Peyer's patch (tissue), 4 donors: ENCODE results near the gene ZNRF1. TPM values are rescaled to one million over a fixed set of nuclear protein-coding genes. Genes with fewer than 3 reads are reported as not detected.
A peak's percentile ranks its signal among the peaks of the same experiment; 100 is the strongest.

Experiments
- DNase-seq, 3 donors: peaks; one replicate each; pipeline ENCODE4 v3.0.0-alpha.2; 2017 to 2019
- H3K27ac ChIP-seq, 4 donors: fragments of 200-600 bp; sonication (generic); one replicate each; pipeline ENCODE4 v1.5.1; 2016 to 2019
- H3K27me3 ChIP-seq, 2 donors: fragments of 200-600 bp; sonication (generic); one replicate each; pipeline ENCODE4 v1.5.1; 2019
- H3K36me3 ChIP-seq, 3 donors: fragments of 200-600 bp; sonication (generic); one replicate each; pipeline ENCODE4 v1.5.1; 2016 to 2019
- H3K4me1 ChIP-seq, 4 donors: fragments of 200-600 bp; sonication (generic); one replicate each; pipeline ENCODE4 v1.5.1; 2016 to 2019
- H3K4me3 ChIP-seq, 4 donors: fragments of 200-600 bp; sonication (generic); 1 replicate in 3 of 4; 2 replicates in 1 of 4; pipeline ENCODE4 v1.5.1; 2016 to 2019; ENCODE audit warnings: mild to moderate bottlenecking in 1 of 4
- H3K9me3 ChIP-seq, 4 donors: fragments of 200-600 bp; sonication (generic); one replicate each; pipeline ENCODE4 v1.5.1; 2016 to 2019; ENCODE audit warnings: mild to moderate bottlenecking in 1 of 4
- CTCF ChIP-seq, 6 experiments: fragments of 450-650 bp in 4 of 6; fragments of 200-600 bp in 2 of 6; sonication (generic) in 1 of 6; IDR thresholded peaks; one replicate each; pipeline ENCODE4 v1.5.1; 2017 to 2019; ENCODE audit warnings: antibody characterized with exemption in 6 of 6, mild to moderate bottlenecking in 3 of 6, moderate library complexity in 1 of 6
- POLR2A ChIP-seq, 2 donors: fragments of 450-650 bp; IDR thresholded peaks; one replicate each; pipeline ENCODE4 v1.5.1; 2017; ENCODE audit warnings: antibody characterized with exemption in 2 of 2, mild to moderate bottlenecking in 2 of 2, moderate library complexity in 2 of 2
- total RNA-seq, 4 donors: library from RNA; depleted of rRNA; stranded (reverse); fragments of >200 nt; gene quantifications; one replicate each; pipeline ENCODE4 v1.1.0, GENCODE V29; 2016

ZNRF1 gene
- total RNA-seq, 4 donors from 2014 or later, result 10.7 to 32.7 (median 16.4) TPM

DNA sequence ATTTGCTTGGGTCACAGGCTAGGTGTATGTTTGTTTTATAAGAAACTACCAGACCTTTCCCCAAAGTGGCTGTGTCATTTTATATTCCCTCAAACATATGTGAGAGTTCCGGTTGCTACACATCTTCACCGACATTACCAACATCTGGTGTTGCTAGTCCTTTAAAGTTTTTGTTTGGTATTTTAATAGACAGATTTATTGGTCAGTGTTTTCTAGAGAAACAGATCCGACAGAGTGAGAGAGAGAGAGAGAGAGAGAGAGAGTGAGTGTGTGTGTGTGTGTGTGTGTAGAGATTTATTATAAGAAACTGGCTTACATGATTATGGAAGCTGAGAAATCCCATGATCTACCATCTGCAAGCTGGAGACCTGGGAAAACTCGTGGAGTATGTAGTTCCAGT, 86.7 kb downstream of the ZNRF1 start:
- no peaks in the 10 kb centered on the region for H3K27me3 ChIP-seq
- H3K4me1 ChIP-seq, result peaks cover 0 to 20% (median 0%) of the 10 kb centered on the region in 4 donors
- H3K27ac ChIP-seq, result no peak overlapping the region
- TF ChIP-seq CTCF (IDR thresholded peaks at IDR 0.05) (no peak), POLR2A (IDR thresholded peaks at IDR 0.05) (no peak)
- no peaks in the 10 kb centered on the region for H3K36me3 ChIP-seq
- no peaks in the 10 kb centered on the region for H3K9me3 ChIP-seq
- no peak overlapping the region for H3K4me3 ChIP-seq
- DNase-seq, result no peak

GRCh38 chr16:75086281-75086680, 87.5 kb downstream of the ZNRF1 start:
- Histone ChIP-seq H3K4me3 (no peak overlapping the region), H3K27ac (no peak overlapping the region), H3K27me3 (no peaks in the 10 kb centered on the region), H3K4me1 (peaks cover 0 to 20% (median 0%) of the 10 kb centered on the region in 4 donors), H3K36me3 (no peaks in the 10 kb centered on the region), H3K9me3 (no peaks in the 10 kb centered on the region)
- DNase-seq, result no peak
- TF ChIP-seq CTCF (IDR thresholded peaks at IDR 0.05), result no peak

GRCh38 chr16:75086688-75087374, 88.0 kb downstream of the ZNRF1 start:
- TF ChIP-seq CTCF (IDR thresholded peaks at IDR 0.05), result no peak
- no peak for TF ChIP-seq POLR2A (IDR thresholded peaks at IDR 0.05)
- Histone ChIP-seq H3K27me3 (no peaks in the 10 kb centered on the region), H3K9me3 (no peaks in the 10 kb centered on the region), H3K36me3 (no peaks in the 10 kb centered on the region), H3K4me1 (peaks cover 0 to 20% (median 0%) of the 10 kb centered on the region in 4 donors), H3K4me3 (no peak overlapping the region), H3K27ac (peak overlapping the region in 3 of 4 donors; percentile 3 to 55 (median 8))
- DNase-seq, result no peak

DNA sequence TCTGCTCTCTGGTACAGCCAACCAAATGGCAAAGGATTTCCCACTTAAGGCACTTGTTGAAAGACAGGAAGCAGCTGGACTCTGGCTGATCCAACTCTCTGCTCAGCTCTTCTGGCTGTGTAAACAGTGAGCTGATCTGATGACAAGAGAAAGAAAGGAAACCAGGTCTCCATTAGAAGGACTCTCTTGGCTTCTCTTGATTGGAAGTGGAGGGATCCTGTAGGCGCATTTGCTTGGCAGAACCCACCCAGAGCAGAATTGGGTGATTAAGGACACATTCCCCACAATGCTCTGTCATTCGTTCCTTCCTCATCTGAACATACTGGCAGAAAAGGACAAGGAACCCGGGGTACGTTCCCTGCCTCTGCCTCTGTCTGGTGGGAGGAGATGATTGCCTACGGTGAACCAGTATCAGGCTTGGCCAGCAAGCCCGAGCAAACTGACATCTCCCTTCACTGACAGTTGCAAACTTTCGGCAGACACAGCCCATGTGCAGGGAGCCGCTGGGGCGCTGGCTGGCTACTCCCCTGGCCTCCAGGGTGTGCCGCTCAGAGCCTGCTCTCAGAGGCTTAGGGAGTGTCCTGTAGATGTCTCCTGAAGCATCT, 88.7 kb downstream of the ZNRF1 start:
- Histone ChIP-seq H3K36me3 (no peaks in the 10 kb centered on the region), H3K9me3 (no peaks in the 10 kb centered on the region), H3K27me3 (no peaks in the 10 kb centered on the region), H3K4me1 (peaks cover 0 to 20% (median 0%) of the 10 kb centered on the region in 4 donors), H3K4me3 (no peak overlapping the region), H3K27ac (peak overlapping the region in 3 of 4 donors; percentile 4 to 56 (median 55))
- DNase-seq, result no peak
- no peak for TF ChIP-seq CTCF (IDR thresholded peaks at IDR 0.05)
- TF ChIP-seq POLR2A (IDR thresholded peaks at IDR 0.05), result no peak

GRCh38 chr16:75088216-75088615, 89.4 kb downstream of the ZNRF1 start:
- DNase-seq, result no peak
- Histone ChIP-seq H3K9me3 (no peaks in the 10 kb centered on the region), H3K4me3 (no peak overlapping the region), H3K4me1 (peaks cover 0 to 22% (median 0%) of the 10 kb centered on the region in 4 donors), H3K27ac (no peak overlapping the region), H3K27me3 (no peaks in the 10 kb centered on the region), H3K36me3 (no peaks in the 10 kb centered on the region)
- TF ChIP-seq CTCF (IDR thresholded peaks at IDR 0.05) (no peak), POLR2A (IDR thresholded peaks at IDR 0.05) (no peak)
